ENCODE results near the gene TMEM217. TPM values are rescaled to one million over a fixed set of nuclear protein-coding genes. Genes with fewer than 3 reads are reported as not detected.

The TMEM217 gene
- polyA plus RNA-seq, 1 donor from 2014 or later: 0.32 TPM

GRCh38 chr6:37260444-37260843 is 2.5 kb upstream of the TMEM217 start:
- H3K79me2 ChIP-seq (replicated peaks; ENCODE audit: insufficient read depth, low read length): peaks cover 8% of the 10 kb centered on the region
- no peaks in the 10 kb centered on the region for H3K9me3 ChIP-seq (ENCODE audit: low read length)
- H3F3A ChIP-seq (ENCODE audit: insufficient read depth, low read length, poor library complexity, severe bottlenecking): no peaks in the 10 kb centered on the region
- H2AFZ ChIP-seq (ENCODE audit: low read depth, low read length): no peak overlapping the region
- H3K36me3 ChIP-seq (ENCODE audit: insufficient read depth, low read length): no peaks in the 10 kb centered on the region
- H3K9ac ChIP-seq (ENCODE audit: low read length): no peak overlapping the region
- no peaks in the 10 kb centered on the region for H3K27me3 ChIP-seq (ENCODE audit: insufficient read depth, low read depth, low read length)
- no peak overlapping the region for H3K27ac ChIP-seq (ENCODE audit: low read length)
- H3K4me2 ChIP-seq (ENCODE audit: low read length): no peak overlapping the region
- H4K20me1 ChIP-seq (ENCODE audit: insufficient read depth): no peaks in the 10 kb centered on the region
- no peak overlapping the region for H3K4me3 ChIP-seq (ENCODE audit: low read length)
- no peaks in the 10 kb centered on the region for H3K9me2 ChIP-seq (ENCODE audit: insufficient read depth, low read length)
- TF ChIP-seq EZH2 (IDR thresholded peaks at IDR 0.05; ENCODE audit: borderline replicate concordance, insufficient read depth, low read length, poor library complexity, severe bottlenecking): no peak
- TF ChIP-seq, protein P1, sequence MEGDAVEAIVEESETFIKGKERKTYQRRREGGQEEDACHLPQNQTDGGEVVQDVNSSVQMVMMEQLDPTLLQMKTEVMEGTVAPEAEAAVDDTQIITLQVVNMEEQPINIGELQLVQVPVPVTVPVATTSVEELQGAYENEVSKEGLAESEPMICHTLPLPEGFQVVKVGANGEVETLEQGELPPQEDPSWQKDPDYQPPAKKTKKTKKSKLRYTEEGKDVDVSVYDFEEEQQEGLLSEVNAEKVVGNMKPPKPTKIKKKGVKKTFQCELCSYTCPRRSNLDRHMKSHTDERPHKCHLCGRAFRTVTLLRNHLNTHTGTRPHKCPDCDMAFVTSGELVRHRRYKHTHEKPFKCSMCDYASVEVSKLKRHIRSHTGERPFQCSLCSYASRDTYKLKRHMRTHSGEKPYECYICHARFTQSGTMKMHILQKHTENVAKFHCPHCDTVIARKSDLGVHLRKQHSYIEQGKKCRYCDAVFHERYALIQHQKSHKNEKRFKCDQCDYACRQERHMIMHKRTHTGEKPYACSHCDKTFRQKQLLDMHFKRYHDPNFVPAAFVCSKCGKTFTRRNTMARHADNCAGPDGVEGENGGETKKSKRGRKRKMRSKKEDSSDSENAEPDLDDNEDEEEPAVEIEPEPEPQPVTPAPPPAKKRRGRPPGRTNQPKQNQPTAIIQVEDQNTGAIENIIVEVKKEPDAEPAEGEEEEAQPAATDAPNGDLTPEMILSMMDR (IDR thresholded peaks at IDR 0.05; ENCODE audit: poor library complexity, severe bottlenecking): no peak
- TF ChIP-seq RAD21 (conservative IDR thresholded peaks at IDR 0.05): no peak
- no peak for TF ChIP-seq TAF1 (IDR thresholded peaks at IDR 0.05; ENCODE audit: low read depth)
- TF ChIP-seq MXI1 (conservative IDR thresholded peaks at IDR 0.05; ENCODE audit: poor library complexity, severe bottlenecking): no peak
- no peak for TF ChIP-seq SMC3 (conservative IDR thresholded peaks at IDR 0.05; ENCODE audit: poor library complexity)
- no peak for TF ChIP-seq POLR2AphosphoS5 (IDR thresholded peaks at IDR 0.05)
- TF ChIP-seq EP300 (conservative IDR thresholded peaks at IDR 0.05; ENCODE audit: poor library complexity, severe bottlenecking): no peak
- TF ChIP-seq, protein P2, sequence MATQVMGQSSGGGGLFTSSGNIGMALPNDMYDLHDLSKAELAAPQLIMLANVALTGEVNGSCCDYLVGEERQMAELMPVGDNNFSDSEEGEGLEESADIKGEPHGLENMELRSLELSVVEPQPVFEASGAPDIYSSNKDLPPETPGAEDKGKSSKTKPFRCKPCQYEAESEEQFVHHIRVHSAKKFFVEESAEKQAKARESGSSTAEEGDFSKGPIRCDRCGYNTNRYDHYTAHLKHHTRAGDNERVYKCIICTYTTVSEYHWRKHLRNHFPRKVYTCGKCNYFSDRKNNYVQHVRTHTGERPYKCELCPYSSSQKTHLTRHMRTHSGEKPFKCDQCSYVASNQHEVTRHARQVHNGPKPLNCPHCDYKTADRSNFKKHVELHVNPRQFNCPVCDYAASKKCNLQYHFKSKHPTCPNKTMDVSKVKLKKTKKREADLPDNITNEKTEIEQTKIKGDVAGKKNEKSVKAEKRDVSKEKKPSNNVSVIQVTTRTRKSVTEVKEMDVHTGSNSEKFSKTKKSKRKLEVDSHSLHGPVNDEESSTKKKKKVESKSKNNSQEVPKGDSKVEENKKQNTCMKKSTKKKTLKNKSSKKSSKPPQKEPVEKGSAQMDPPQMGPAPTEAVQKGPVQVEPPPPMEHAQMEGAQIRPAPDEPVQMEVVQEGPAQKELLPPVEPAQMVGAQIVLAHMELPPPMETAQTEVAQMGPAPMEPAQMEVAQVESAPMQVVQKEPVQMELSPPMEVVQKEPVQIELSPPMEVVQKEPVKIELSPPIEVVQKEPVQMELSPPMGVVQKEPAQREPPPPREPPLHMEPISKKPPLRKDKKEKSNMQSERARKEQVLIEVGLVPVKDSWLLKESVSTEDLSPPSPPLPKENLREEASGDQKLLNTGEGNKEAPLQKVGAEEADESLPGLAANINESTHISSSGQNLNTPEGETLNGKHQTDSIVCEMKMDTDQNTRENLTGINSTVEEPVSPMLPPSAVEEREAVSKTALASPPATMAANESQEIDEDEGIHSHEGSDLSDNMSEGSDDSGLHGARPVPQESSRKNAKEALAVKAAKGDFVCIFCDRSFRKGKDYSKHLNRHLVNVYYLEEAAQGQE (IDR thresholded peaks at IDR 0.05; ENCODE audit: borderline replicate concordance): no peak

GRCh38 chr6:37260040-37260439 is 2.1 kb upstream of the TMEM217 start:
- Histone ChIP-seq H3F3A (ENCODE audit: insufficient read depth, low read length, poor library complexity, severe bottlenecking) (no peaks in the 10 kb centered on the region), H3K79me2 (replicated peaks; ENCODE audit: insufficient read depth, low read length) (peaks cover 8% of the 10 kb centered on the region), H3K9me2 (ENCODE audit: insufficient read depth, low read length) (no peaks in the 10 kb centered on the region), H3K4me3 (ENCODE audit: low read length) (no peak overlapping the region), H2AFZ (ENCODE audit: low read depth, low read length) (no peak overlapping the region), H3K27me3 (ENCODE audit: insufficient read depth, low read depth, low read length) (no peaks in the 10 kb centered on the region), H4K20me1 (ENCODE audit: insufficient read depth) (no peaks in the 10 kb centered on the region), H3K4me2 (ENCODE audit: low read length) (no peak overlapping the region), H3K9ac (ENCODE audit: low read length) (no peak overlapping the region), H3K9me3 (ENCODE audit: low read length) (no peaks in the 10 kb centered on the region), H3K36me3 (ENCODE audit: insufficient read depth, low read length) (no peaks in the 10 kb centered on the region), H3K27ac (ENCODE audit: low read length) (no peak overlapping the region)
- TF ChIP-seq, protein P2 (IDR thresholded peaks at IDR 0.05; ENCODE audit: borderline replicate concordance): no peak
- TF ChIP-seq, protein P1 (IDR thresholded peaks at IDR 0.05; ENCODE audit: poor library complexity, severe bottlenecking): no peak
- TF ChIP-seq EP300 (conservative IDR thresholded peaks at IDR 0.05; ENCODE audit: poor library complexity, severe bottlenecking): no peak
- no peak for TF ChIP-seq RAD21 (conservative IDR thresholded peaks at IDR 0.05)

Data from neural cell (in vitro differentiated cells).